Mucosa of gallbladder (tissue), 1 donor: Measurements from ENCODE around the gene ANKS3. TPM values are rescaled to one million over a fixed set of nuclear protein-coding genes. Genes with fewer than 3 reads are reported as not detected.
"Not testable (repeated sequence)": the region's sequence is repeated elsewhere in the genome, so short reads cannot be mapped to it uniquely, and the experiment has no call there.

Source experiments
- DNase-seq: peaks from one replicate; pipeline ENCODE4 v3.0.0-alpha.2; 2020; ENCODE audit warnings: low spot score
- total RNA-seq: library from RNA; stranded (reverse); gene quantifications from one replicate; pipeline ENCODE4 v1.2.1, GENCODE V29; 2021
- donor health status: DM: no; HTN: no; CAD: no.

ANKS3 gene
- total RNA-seq, 1 donor from 2014 or later = 27.1 TPM

- no peak for DNase-seq
These were observed 21.6 kb upstream of the ANKS3 start for GRCh38 chr16:4755687-4756086.

- no peak for DNase-seq
These were observed 20.8 kb upstream of the ANKS3 start for GRCh38 chr16:4754865-4755264.

- no peak for DNase-seq
These were observed 19.2 kb upstream of the ANKS3 start for GRCh38 chr16:4753227-4753626.

DNA sequence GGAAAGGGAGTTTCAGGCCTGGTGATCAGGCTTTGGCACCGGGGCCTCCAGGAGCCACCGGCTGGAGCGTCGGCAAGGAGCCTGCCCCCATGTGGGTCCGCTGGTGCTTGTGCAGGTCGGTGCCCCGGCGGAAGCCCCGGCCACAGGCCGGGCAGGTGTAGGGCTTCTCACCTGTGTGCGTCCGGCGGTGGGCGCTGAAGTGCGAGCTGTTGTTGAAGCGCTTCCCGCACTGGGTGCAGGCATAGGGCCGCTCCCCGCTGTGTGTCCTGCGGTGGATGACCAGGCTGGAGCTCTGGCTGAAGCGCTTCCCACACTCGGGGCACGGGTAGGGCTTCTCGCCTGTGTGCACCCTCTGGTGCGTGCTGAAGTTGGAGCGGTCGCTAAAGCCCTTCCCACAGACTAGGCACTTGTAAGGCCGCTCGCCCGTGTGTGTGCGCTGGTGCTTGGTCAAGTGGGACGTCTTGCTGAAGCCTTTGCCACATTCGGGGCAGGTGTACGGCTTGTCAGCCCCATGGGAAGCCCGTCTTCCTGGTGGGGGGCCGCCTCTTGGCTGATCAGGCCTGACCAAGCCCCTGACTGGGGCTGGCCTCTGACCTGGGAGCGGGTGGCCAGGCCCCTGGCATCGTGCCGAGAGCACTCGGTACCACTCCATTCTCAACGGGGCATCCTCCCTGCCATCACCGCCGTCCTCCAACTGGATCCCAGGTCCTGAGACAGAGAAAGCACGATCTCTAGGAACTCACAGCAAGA, 18.5 kb upstream of the ANKS3 start:
- no peak for DNase-seq

DNA sequence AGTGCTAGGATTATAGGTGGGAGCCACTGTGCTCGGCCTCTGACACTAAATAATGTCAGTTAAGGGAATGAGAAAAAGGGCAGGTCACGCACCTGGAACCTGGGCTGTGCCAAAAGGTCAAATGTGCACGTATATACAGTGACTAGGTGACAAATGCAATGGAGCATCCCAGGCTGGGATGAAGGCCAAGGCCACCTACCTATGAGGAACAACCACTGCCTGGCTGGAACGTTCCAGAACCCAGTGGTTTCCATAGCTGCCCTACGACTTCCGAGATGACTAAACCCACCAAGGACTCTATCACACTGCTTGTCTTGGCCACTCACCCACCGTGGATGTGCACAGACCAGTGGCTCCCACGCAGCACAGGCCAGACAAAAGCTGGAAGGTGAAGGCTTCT, 16.8 kb upstream of the ANKS3 start:
- no peak for DNase-seq

DNA sequence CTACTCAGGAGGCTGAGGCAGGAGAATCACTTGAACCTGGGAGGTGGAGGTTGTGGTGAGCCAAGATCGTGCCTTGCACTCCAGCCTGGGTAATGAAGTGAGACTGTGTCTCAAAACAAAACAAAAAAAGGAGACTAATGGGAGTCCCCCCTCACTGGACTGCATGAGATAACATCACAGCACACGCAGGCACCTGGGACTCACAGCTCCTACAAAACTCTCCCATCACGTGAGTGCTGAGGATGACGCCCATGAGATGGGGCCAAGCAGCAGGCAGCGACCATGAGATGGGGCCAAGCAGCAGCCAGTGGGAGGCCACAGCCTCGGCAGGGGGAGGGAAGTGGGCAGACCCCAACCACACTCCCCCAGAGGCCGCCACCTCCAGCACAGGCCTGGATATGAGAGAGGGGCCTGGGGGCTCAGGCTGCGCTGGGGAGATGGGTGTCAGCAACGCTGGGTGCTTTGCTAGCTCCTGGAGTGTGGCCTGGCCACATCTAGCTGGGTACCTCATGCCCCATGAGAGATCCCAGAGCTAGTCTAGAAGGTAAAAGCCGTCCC, 15.7 kb upstream of the ANKS3 start:
- no peak for DNase-seq

GRCh38 chr16:4748682-4749411, 14.8 kb upstream of the ANKS3 start:
- no peak for DNase-seq

- DNase-seq = no peak
These were observed 14.0 kb upstream of the ANKS3 start for GRCh38 chr16:4747906-4748681.

GRCh38 chr16:4746991-4747574, 13.0 kb upstream of the ANKS3 start:
- DNase-seq = no peak

DNA sequence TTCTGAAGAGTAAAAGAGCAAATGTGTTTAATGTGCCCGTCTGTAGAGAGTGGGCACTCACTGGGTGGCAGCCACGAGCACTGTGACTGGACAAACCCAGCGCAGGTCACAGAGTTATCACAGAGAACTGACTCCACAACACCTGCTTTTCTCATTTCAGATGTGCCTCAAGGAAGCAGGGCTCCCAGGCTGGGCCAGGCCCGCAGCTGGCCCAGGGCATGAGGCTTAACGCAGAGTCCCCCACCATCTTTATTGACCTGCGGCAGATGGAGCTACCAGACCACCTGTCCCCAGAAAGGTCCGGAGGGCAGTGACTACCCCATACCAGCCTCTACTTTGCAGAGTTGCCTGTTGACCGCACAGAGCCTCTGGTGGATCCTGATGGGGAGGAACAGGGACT, 12.1 kb upstream of the ANKS3 start:
- DNase-seq = no peak

- no peak for DNase-seq
These were observed 11.2 kb upstream of the ANKS3 start for GRCh38 chr16:4745274-4745569.

- DNase-seq = no peak
These were observed 10.6 kb upstream of the ANKS3 start for GRCh38 chr16:4744555-4745273.

- DNase-seq = no peak
These were observed 9.3 kb upstream of the ANKS3 start for GRCh38 chr16:4743226-4743878.

GRCh38 chr16:4738370-4738769, 4.3 kb upstream of the ANKS3 start:
- not testable (repeated sequence) for DNase-seq

DNA sequence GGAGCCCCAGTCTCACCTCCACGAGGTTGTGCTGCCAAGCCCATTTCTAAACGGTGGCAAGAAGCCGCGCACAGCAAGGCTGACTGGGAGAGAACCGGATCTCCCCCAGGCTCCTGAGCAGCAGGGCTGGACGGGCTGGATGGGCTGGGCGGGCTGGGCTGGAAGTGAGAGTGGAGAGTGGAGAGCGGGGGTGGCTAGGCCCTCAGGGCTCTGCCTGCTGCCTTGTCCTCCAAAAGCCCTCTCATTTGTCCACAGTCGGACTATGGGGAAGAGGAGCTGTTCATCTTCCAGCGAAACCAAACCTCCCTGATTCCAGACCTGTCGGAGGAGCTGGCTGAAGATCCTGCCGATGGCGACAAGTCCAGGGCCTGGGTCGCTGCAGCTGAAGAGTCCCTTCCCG, 3.5 kb upstream of the ANKS3 start:
- DNase-seq = no peak

DNA sequence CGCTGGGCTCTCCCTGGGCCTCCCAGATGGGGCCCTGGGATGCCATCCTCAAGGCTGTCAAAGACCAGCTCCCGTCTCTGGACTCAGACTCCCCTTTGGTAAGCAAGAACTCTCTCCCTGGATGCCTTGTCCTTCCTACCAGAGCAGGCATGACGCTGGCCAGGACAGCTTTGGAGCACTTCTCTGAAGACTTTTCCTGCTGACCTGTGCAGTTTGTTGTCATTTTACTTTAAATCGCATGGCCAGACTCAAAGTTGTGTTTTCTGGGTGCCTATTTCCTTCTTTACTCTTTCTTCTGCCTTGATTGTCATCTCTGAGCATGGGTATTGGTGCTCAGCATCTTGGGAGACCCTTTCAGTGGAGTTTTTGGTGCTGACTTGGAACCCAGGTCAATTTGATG, 2.5 kb upstream of the ANKS3 start:
- DNase-seq = no peak

DNA sequence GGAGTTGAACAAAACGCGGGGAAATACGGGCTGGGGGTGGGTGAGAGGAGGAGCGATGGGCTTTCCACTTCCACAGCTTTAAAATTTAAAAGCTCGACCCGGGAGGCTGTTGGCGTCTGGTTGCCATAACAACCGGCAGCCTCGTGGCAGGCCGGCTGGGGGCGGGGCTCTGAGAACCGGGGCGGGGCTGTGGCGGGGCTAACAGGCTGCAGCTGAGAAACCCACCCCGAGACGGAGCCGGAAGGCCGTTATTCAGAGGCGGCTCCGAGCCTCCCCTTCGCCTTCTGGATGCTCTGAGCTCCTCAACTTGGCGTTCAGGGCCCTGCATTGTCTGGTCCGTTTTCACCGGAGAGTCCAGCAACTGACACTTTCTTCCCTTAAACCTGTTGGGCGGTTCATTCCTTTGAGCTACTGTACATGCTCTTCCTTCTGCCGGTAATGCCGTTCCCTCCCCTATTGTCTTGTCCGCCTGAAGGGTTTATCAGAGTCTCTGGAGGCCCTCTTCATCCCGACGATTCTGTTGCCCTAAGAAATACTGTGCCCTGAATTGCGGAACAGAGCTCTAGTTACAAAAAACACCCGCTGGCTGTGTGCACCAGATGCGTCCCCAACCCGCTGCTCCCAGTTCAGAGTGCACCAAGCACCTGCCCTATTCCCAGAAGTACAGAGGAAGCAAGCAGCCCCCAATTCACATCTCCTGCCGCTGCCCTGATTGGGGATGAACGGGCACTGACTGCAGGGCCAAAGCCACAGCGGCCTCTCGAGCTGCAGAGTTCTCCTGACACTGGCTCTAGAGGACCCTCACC, 862 bp upstream of the ANKS3 start:
- DNase-seq = peak; percentile 90

DNA sequence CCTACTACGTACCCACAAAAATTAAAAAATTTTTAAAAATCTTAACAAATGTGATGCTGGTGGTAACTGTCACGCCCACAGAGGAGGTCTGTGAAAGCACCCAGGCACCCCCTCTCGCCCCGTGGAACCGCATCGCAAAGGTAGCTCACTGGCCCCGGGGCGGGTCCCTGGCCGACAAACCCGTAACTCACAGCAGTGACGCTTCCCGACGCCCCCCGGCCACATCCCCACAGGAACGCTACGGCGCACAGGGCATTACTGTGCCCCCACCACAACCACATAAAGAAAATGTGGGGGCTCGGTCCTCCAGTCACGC, 366 bp downstream of the ANKS3 start:
- DNase-seq = no peak

DNA sequence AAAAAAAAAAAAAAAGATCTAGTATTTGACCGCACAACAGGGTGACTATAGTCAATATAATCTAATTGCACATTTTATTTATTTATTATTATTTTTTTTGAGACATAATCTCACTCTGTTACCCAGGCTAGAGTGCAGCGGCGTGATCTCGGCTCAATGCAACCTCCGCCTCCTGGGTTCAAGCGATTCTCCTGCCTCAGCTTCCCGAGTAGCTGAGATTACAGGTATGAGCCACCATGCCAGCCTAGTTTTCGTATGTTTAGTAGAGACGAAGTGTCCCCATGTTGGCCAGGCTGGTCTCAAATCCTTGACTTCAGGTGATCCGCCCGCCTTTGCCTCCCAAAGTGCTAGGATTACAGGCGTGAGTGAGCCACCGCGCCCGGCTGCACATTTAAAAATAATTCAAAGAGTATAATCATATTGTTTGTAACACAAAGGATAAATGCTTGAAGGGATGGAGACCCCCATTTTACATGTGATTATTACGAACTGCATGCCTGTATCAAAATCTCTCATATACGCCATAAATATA, 794 bp downstream of the ANKS3 start:
- no peak for DNase-seq

DNA sequence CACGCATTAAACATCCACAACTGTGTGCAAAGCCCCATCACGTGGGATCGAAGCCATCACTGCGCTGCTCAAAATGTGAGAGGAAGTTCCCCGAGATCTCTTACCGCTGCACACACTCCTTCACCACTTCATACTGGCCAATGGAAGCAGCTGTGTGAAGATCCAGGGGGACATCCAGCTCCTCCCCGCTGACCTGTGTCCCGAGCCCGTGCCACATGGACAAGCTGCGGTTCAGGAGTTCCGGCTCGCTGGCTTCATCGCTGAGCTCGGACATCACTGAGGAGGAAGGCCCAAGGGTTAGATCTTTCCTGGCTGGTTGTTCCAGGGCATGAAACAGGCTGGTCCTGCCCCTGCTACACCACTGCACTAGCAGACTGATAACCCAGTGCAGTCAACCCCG, 4.2 kb downstream of the ANKS3 start:
- no peak for DNase-seq
